Spinal cord (tissue), 10 donors: ENCODE measurements around the gene GEN1. TPM values are rescaled to one million over a fixed set of nuclear protein-coding genes. Genes with fewer than 3 reads are reported as not detected.

ENCODE experiments used
- DNase-seq, 6 donors: peaks; one replicate each; pipeline versions ENCODE4 v3.0.0 to v3.0.0-alpha.2; 2013 to 2015; ENCODE audit warnings: low spot score in 6 of 6, low read depth in 4 of 6
- H3K27ac ChIP-seq: one replicate; pipeline ENCODE4 v1.5.1; 2013; ENCODE audit warnings: low read depth, low read length, control low read depth
- H3K27me3 ChIP-seq: one replicate; pipeline ENCODE4 v1.6.1; 2013; ENCODE audit warnings: low read length; ENCODE audit not compliant: control insufficient read depth, insufficient read depth
- H3K36me3 ChIP-seq: one replicate; pipeline ENCODE4 v1.6.1; 2013; ENCODE audit warnings: low read length; ENCODE audit not compliant: control insufficient read depth, insufficient read depth
- H3K4me1 ChIP-seq: one replicate; pipeline ENCODE4 v1.6.1; 2013; ENCODE audit warnings: low read length; ENCODE audit not compliant: control insufficient read depth, insufficient read depth
- H3K4me3 ChIP-seq: one replicate; pipeline ENCODE4 v1.5.1; 2013; ENCODE audit warnings: low read depth, low read length, control low read depth
- H3K9me3 ChIP-seq: one replicate; pipeline ENCODE4 v1.6.1; 2013; ENCODE audit warnings: low read length; ENCODE audit not compliant: control insufficient read depth, insufficient read depth
- WGBS: methylation state at CpG from one replicate; pipeline ENCODE4 v1.1.5; 2013; ENCODE audit warnings: missing lambda C conversion rate; ENCODE audit not compliant: insufficient coverage; 5-methylcytosine and 5-hydroxymethylcytosine counted together
- long read RNA-seq, 4 donors: transcript quantifications; one replicate each; lab custom pipeline, GENCODE V29; 2026
- polyA plus RNA-seq, 2 donors: library from polyadenylated mRNA; unstranded; fragments of 120-200 nt; gene quantifications; one replicate each; pipeline ENCODE4 v1.2.1, GENCODE V29; 2013; ENCODE audit not compliant: insufficient read length in 2 of 2
- total RNA-seq, 2 donors: library from RNA; depleted of rRNA in 1 of 2; stranded (reverse); fragments of 120-200 nt in 1 of 2; fragments of >200 nt in 1 of 2; gene quantifications; one replicate each; pipeline versions ENCODE4 v1.2.3 to v1.2.4, GENCODE V29; 2013 to 2014
- donor health status: healthy.

The GEN1 gene
- total RNA-seq (10 to 100 TPM in 1 of 2 donors, 1 to 10 TPM in 1; 8.4 to 15.6 TPM), polyA plus RNA-seq (10 to 100 TPM in 1 of 2 donors, 1 to 10 TPM in 1; 9.5 to 10.8 TPM)
- long read RNA-seq, donor 1, transcript GEN1-208 (1 exons, 1,864 nt) = major isoform, 5 of 5 reads
- long read RNA-seq, donor 1, partial matches to known transcripts = 0 of 5 reads
- long read RNA-seq, donor 1, other reads (novel, unspliced or antisense) = 0 of 5 reads
- long read RNA-seq, donor 2 = 0 reads
- long read RNA-seq, donor 3, full-length matches to known transcripts = 3 of 3 reads
- long read RNA-seq, donor 3, partial matches to known transcripts = 0 of 3 reads
- long read RNA-seq, donor 3, other reads (novel, unspliced or antisense) = 0 of 3 reads
- long read RNA-seq, donor 4, partial matches to known transcripts = 0 of 3 reads
- long read RNA-seq, donor 4, other reads (novel, unspliced or antisense) = 0 of 3 reads

GRCh38 chr2:17753803-17754663, at the start of gene GEN1, which contains the start of gene SMC6:
TSS of gene GEN1 (plus strand) at chr2:17754138. CDS start at chr2:17759944, 5,806 bp downstream.
TSS of gene SMC6 (minus strand) at chr2:17753810. CDS start at chr2:17745946, 7,864 bp downstream.
- H3K36me3 ChIP-seq = no peaks in the 10 kb centered on the region
- H3K4me1 ChIP-seq = peaks cover 5% of the 10 kb centered on the region
- peak within 1 kb of the TSS; percentile 87 for H3K4me3 ChIP-seq
- no peaks in the 10 kb centered on the region for H3K9me3 ChIP-seq
- no peaks in the 10 kb centered on the region for H3K27me3 ChIP-seq
- H3K27ac ChIP-seq = peak within 1 kb of the TSS; percentile 99
- peak; percentile 80 to 97 (median 85) for DNase-seq
- under 1% methylated on average over 76 of the region's 76 CpGs for WGBS

- Histone ChIP-seq H3K4me1 (no peaks in the 10 kb centered on the region), H3K4me3 (no peak overlapping the region), H3K27me3 (no peaks in the 10 kb centered on the region), H3K36me3 (peaks cover 9% of the 10 kb centered on the region), H3K9me3 (no peaks in the 10 kb centered on the region), H3K27ac (no peak overlapping the region)
- WGBS = no CpG with 5 or more reads among the region's 4 CpGs
- no peak for DNase-seq
Measured at GRCh38 chr2:17706845-17707244, 47.1 kb upstream of the GEN1 start.

GRCh38 chr2:17708501-17708900, 45.4 kb upstream of the GEN1 start:
- H3K27ac ChIP-seq = no peak overlapping the region
- no peak for DNase-seq
- no peaks in the 10 kb centered on the region for H3K27me3 ChIP-seq
- no peaks in the 10 kb centered on the region for H3K9me3 ChIP-seq
- WGBS = no CpG with 5 or more reads among the region's 1 CpG
- no peak overlapping the region for H3K4me3 ChIP-seq
- no peaks in the 10 kb centered on the region for H3K4me1 ChIP-seq
- peaks cover 9% of the 10 kb centered on the region for H3K36me3 ChIP-seq

- H3K4me3 ChIP-seq = no peak overlapping the region
- H3K4me1 ChIP-seq = no peaks in the 10 kb centered on the region
- DNase-seq = no peak
- H3K36me3 ChIP-seq = peaks cover 13% of the 10 kb centered on the region
- H3K27me3 ChIP-seq = no peaks in the 10 kb centered on the region
- H3K9me3 ChIP-seq = no peaks in the 10 kb centered on the region
- no peak overlapping the region for H3K27ac ChIP-seq
- 100% methylated on average over 2 of the region's 2 CpGs for WGBS
Measured at GRCh38 chr2:17709897-17710296, 44.0 kb upstream of the GEN1 start.

GRCh38 chr2:17710547-17711248, 43.2 kb upstream of the GEN1 start:
- no peaks in the 10 kb centered on the region for H3K4me1 ChIP-seq
- no peak overlapping the region for H3K4me3 ChIP-seq
- no peak for DNase-seq
- no peaks in the 10 kb centered on the region for H3K27me3 ChIP-seq
- peaks cover 7% of the 10 kb centered on the region for H3K36me3 ChIP-seq
- WGBS = 93% methylated on average over 6 of the region's 9 CpGs
- no peak overlapping the region for H3K27ac ChIP-seq
- H3K9me3 ChIP-seq = no peaks in the 10 kb centered on the region

GRCh38 chr2:17713291-17713690, 40.6 kb upstream of the GEN1 start:
- H3K9me3 ChIP-seq = no peaks in the 10 kb centered on the region
- H3K27ac ChIP-seq = no peak overlapping the region
- WGBS = 69% methylated on average over 1 of the region's 1 CpG
- H3K36me3 ChIP-seq = peaks cover 14% of the 10 kb centered on the region
- H3K27me3 ChIP-seq = no peaks in the 10 kb centered on the region
- H3K4me3 ChIP-seq = no peak overlapping the region
- H3K4me1 ChIP-seq = no peaks in the 10 kb centered on the region
- peak in 1 of 6 donors; percentile 1 for DNase-seq

- DNase-seq = no peak
- H3K4me1 ChIP-seq = no peaks in the 10 kb centered on the region
- WGBS = no CpG with 5 or more reads among the region's 4 CpGs
- no peaks in the 10 kb centered on the region for H3K9me3 ChIP-seq
- H3K4me3 ChIP-seq = no peak overlapping the region
- peaks cover 11% of the 10 kb centered on the region for H3K36me3 ChIP-seq
- H3K27me3 ChIP-seq = no peaks in the 10 kb centered on the region
- no peak overlapping the region for H3K27ac ChIP-seq
Measured at GRCh38 chr2:17717666-17718065, 36.3 kb upstream of the GEN1 start.

- H3K36me3 ChIP-seq = peaks cover 11% of the 10 kb centered on the region
- no CpG with 5 or more reads among the region's 5 CpGs for WGBS
- H3K27me3 ChIP-seq = no peaks in the 10 kb centered on the region
- no peak overlapping the region for H3K27ac ChIP-seq
- H3K4me3 ChIP-seq = no peak overlapping the region
- no peak for DNase-seq
- H3K4me1 ChIP-seq = no peaks in the 10 kb centered on the region
- no peaks in the 10 kb centered on the region for H3K9me3 ChIP-seq
Measured at GRCh38 chr2:17718689-17719088, 35.2 kb upstream of the GEN1 start.
